Activated B cell treated with CpG ODN at 0.5 μM for 24 hours (primary cell): Measurements from ENCODE around the gene TMEM132E. TPM values are rescaled to one million over a fixed set of nuclear protein-coding genes. Genes with fewer than 3 reads are reported as not detected.

ENCODE experiments used
- ATAC-seq: fragments of 200-7000 bp; cut with Tn5 transposase; one replicate; pipeline ENCODE4 v1.10.0; 2021; ENCODE audit warnings: low read depth, mild to moderate bottlenecking, moderate library complexity
- CTCF ChIA-PET: fragments of 350-600 bp; sonication (Branson Sonifier 250); formaldehyde crosslinking; loops from one replicate; lab custom pipeline; 2021; ENCODE audit warnings: antibody characterized with exemption; lab: Charles Lee
- POLR2A ChIA-PET: fragments of 350-600 bp; sonication (Branson Sonifier 250); formaldehyde crosslinking; loops from one replicate; lab custom pipeline; 2021; ENCODE audit warnings: antibody characterized with exemption; lab: Charles Lee
- DNase-seq: peaks from one replicate; pipeline ENCODE4 v3.0.0; 2022
- H3K27ac Mint-ChIP-seq: one replicate; pipeline ENCODE4 v1.8.0; 2020; ENCODE audit warnings: mixed read lengths
- H3K27me3 Mint-ChIP-seq: one replicate; pipeline ENCODE4 v1.8.0; 2021; ENCODE audit warnings: mixed read lengths
- H3K36me3 Mint-ChIP-seq: one replicate; pipeline ENCODE4 v1.8.0; 2021; ENCODE audit warnings: low read depth, mixed read lengths
- H3K4me1 Mint-ChIP-seq: one replicate; pipeline ENCODE4 v1.8.0; 2021; ENCODE audit warnings: mixed read lengths
- H3K4me3 Mint-ChIP-seq: one replicate; pipeline ENCODE4 v1.8.0; 2020; ENCODE audit warnings: mild to moderate bottlenecking, mixed read lengths
- H3K9me3 Mint-ChIP-seq: one replicate; pipeline ENCODE4 v1.8.0; 2020; ENCODE audit warnings: mixed read lengths
- intact Hi-C: fragments of 100-400 bp; cut with micrococcal nuclease; formaldehyde crosslinking; loops from one replicate; pipeline ENCODE4 v1.15.1; 2024
- total RNA-seq: library from RNA; stranded (reverse); gene quantifications from 2 replicates; pipeline ENCODE4 v1.2.3, GENCODE V29; 2022
- TF ChIP-seq, protein P1 (sequence below): fragments of 200-600 bp; IDR thresholded peaks from one replicate; pipeline ENCODE4 v1.8.0; 2022; ENCODE audit warnings: antibody characterized with exemption, mild to moderate bottlenecking

TMEM132E gene
- total RNA-seq, 1 donor from 2014 or later: not detected

DNA sequence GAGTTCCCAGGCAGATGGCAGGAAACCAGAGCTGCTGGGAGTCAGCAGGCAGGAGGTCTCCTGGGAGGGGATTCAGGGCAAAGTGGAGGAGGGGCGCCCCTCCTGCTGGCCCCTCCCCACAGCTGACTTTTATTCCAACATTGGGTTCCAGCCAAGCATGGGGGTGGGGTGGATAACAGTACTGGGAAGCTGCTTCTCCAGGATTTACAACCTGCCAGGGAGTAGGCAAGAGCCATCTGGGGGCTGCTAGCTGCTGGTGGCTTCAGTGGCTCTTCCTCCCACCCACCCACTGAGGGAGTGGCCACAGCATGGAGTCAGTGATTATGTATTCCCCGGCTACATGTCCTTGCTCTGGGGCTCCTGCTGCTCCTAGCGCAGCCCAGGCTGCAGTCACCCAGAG lies 36.8 kb downstream of the TMEM132E start:
- H3K27me3 Mint-ChIP-seq: peaks cover 40% of the 10 kb centered on the region

DNA sequence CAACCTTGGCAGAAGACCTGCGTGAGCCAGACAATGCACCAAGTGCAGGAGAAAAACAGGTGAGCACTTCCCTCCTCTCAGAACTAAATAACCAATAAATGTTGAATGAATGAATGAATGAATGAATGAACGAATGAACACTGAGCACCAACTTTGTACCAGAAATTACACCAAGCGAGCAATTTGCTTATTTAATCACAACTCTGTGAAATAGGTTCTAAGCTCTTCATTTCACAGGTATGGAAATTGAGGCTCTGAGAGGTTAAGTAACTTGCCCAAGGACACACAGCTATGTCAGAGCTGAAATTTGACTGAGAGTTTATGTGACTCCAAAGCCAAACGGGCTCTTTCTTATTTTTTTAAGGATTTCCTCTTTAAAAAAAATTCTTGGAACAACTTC lies 38.0 kb downstream of the TMEM132E start:
- Mint-ChIP-seq H3K4me3 (no peak overlapping the region), H3K9me3 (no peaks in the 10 kb centered on the region), H3K4me1 (no peaks in the 10 kb centered on the region), H3K36me3 (no peaks in the 10 kb centered on the region), H3K27me3 (peaks cover 36% of the 10 kb centered on the region), H3K27ac (no peak overlapping the region)
- intact Hi-C loops: no loop called here
- no peak for ATAC-seq
- TF ChIP-seq, protein P1, sequence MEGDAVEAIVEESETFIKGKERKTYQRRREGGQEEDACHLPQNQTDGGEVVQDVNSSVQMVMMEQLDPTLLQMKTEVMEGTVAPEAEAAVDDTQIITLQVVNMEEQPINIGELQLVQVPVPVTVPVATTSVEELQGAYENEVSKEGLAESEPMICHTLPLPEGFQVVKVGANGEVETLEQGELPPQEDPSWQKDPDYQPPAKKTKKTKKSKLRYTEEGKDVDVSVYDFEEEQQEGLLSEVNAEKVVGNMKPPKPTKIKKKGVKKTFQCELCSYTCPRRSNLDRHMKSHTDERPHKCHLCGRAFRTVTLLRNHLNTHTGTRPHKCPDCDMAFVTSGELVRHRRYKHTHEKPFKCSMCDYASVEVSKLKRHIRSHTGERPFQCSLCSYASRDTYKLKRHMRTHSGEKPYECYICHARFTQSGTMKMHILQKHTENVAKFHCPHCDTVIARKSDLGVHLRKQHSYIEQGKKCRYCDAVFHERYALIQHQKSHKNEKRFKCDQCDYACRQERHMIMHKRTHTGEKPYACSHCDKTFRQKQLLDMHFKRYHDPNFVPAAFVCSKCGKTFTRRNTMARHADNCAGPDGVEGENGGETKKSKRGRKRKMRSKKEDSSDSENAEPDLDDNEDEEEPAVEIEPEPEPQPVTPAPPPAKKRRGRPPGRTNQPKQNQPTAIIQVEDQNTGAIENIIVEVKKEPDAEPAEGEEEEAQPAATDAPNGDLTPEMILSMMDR: no peak
- no peak for DNase-seq
- CTCF ChIA-PET: no interaction called here
- POLR2A ChIA-PET: no interaction called here

More for the DNA sequence above, 36.8 kb downstream of the TMEM132E start:
- ChIA-PET CTCF (no interaction called here), POLR2A (no interaction called here)
- no peak overlapping the region for H3K4me3 Mint-ChIP-seq
- no peak overlapping the region for H3K27ac Mint-ChIP-seq
- DNase-seq: no peak
- H3K9me3 Mint-ChIP-seq: no peaks in the 10 kb centered on the region
- no peaks in the 10 kb centered on the region for H3K4me1 Mint-ChIP-seq
- intact Hi-C loops: no loop called here
- no peaks in the 10 kb centered on the region for H3K36me3 Mint-ChIP-seq
- ATAC-seq: no peak
- TF ChIP-seq, protein P1: no peak

DNA sequence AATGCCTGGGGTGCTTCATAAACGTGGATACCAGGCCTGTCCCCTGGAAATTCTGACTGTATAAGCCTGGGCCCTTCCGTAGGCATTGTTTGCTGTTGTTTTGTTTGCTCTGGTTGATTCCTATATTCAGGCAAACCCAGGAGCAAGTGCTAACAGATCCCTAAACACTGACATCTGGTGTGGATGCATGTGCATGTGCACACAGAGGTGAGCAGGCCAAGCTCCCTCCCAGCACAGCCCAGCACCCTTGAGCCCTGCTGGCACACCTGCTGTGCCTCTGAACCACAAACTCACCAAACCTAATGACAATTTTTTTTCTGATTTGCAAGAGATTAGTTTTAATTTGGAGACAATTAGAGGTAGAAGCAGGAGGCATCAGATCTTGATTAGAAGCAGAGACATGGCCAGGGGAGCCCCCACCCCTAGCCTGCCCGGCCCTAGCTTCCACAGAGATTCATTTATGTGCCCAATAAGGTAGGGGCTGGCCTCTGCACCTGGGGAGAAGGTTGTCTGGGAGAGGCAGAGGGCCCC lies 40.4 kb downstream of the TMEM132E start:
- TF ChIP-seq, protein P1: no peak
- H3K4me3 Mint-ChIP-seq: no peak overlapping the region
- H3K27ac Mint-ChIP-seq: no peak overlapping the region
- POLR2A ChIA-PET: no interaction called here
- CTCF ChIA-PET: no interaction called here
- H3K4me1 Mint-ChIP-seq: no peaks in the 10 kb centered on the region
- ATAC-seq: no peak
- peaks cover 39% of the 10 kb centered on the region for H3K27me3 Mint-ChIP-seq
- H3K36me3 Mint-ChIP-seq: no peaks in the 10 kb centered on the region
- no peaks in the 10 kb centered on the region for H3K9me3 Mint-ChIP-seq
- intact Hi-C loops: no loop called here
- DNase-seq: no peak

DNA sequence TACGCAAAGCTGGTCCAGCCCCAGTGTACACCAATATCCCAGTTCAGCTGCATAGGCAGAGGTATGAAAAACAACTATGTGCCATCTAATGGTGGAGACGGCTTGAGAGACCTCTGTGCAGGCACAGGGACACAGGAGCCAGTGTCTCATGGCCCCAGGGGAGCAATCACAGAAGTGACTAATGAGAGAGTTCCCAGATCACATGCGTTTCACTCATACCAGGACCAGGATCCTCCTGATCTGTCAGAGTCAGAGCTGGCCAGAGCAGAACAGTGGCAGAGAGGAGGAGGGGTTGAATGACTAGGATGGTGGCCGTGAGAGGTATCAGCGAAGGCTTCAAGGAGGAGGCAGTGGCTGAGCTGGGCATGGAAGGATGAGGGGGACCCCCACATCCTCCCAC lies 41.1 kb downstream of the TMEM132E start:
- intact Hi-C loops: no loop called here
- H3K9me3 Mint-ChIP-seq: no peaks in the 10 kb centered on the region
- H3K27ac Mint-ChIP-seq: no peak overlapping the region
- peaks cover 45% of the 10 kb centered on the region for H3K27me3 Mint-ChIP-seq
- ChIA-PET CTCF (no interaction called here), POLR2A (no interaction called here)
- DNase-seq: no peak
- H3K4me1 Mint-ChIP-seq: no peaks in the 10 kb centered on the region
- H3K36me3 Mint-ChIP-seq: no peaks in the 10 kb centered on the region
- TF ChIP-seq, protein P1: no peak
- ATAC-seq: no peak
- H3K4me3 Mint-ChIP-seq: no peak overlapping the region

DNA sequence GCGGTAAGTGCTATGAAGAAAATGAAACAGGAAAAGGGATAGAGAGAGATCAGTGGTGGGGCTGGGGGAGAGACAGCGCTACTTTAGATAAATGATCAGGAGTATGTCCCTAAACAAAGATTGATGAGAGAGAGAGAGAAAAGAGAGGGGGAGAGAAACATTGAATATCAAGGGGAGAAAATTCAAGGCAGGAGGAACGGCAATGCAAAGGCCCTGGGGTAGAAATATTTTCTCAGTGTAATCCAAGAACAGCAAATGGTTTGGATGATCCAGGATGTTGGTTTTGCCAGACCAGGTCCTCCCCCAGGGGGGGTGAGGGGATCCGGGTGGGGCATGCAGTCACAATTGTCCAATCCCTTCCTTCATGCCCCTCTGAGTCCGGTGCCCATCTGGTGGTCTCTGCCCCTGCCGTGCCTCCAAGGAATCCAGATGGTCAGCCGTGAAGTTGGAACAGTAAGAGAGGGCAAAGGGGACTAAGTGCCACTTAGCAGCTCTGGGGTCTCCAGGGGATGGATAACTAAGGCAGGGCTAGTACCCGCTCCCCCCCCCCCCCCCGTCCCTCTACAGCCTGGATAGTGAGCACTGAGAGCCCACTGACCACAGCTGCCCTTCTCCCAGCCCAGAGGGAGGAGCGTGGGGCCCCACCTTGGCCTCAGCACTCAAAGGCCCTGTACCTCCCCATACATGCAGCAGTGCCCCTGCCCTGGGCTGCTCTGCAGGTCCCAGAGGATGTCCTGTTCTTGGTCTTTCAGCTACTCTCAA lies 43.7 kb downstream of the TMEM132E start:
- TF ChIP-seq, protein P1: no peak
- H3K4me3 Mint-ChIP-seq: no peak overlapping the region
- no peaks in the 10 kb centered on the region for H3K9me3 Mint-ChIP-seq
- no peak for DNase-seq
- H3K4me1 Mint-ChIP-seq: no peaks in the 10 kb centered on the region
- H3K27me3 Mint-ChIP-seq: peaks cover 52% of the 10 kb centered on the region
- no peak overlapping the region for H3K27ac Mint-ChIP-seq
- CTCF ChIA-PET: interaction anchor here (1.4 kb wide), 1 partner anchor 15 kb away, joined by 3 read pairs; no protein-coding TSS in a partner anchor
- intact Hi-C loops: no loop called here
- H3K36me3 Mint-ChIP-seq: no peaks in the 10 kb centered on the region
- POLR2A ChIA-PET: no interaction called here
- no peak for ATAC-seq
